ENCODE data around the gene ST3GAL3. TPM values are rescaled to one million over a fixed set of nuclear protein-coding genes. Genes with fewer than 3 reads are reported as not detected.
"Not testable (repeated sequence)": the region's sequence is repeated elsewhere in the genome, so short reads cannot be mapped to it uniquely, and the experiment has no call there.

ST3GAL3 gene
- total RNA-seq, 1 donor from 2014 or later, result 24.2 TPM

GRCh38 chr1:43774359-43774758 is 67.0 kb downstream of the ST3GAL3 start:
- no peak for ATAC-seq (ENCODE audit: poor library complexity)
- intact Hi-C loops (cut with DNase I), result no loop called here
- no peak for DNase-seq

GRCh38 chr1:43776043-43776761 is 68.9 kb downstream of the ST3GAL3 start:
- intact Hi-C loops (cut with DNase I), result no loop called here
- DNase-seq (no peak), ATAC-seq (ENCODE audit: poor library complexity) (peak; percentile 75)

- ATAC-seq (ENCODE audit: poor library complexity); DNase-seq; intact Hi-C loops (cut with DNase I): not testable (repeated sequence)
Observed at GRCh38 chr1:43777916-43778315, 70.6 kb downstream of the ST3GAL3 start.

- DNase-seq (no peak), ATAC-seq (ENCODE audit: poor library complexity) (no peak)
- intact Hi-C loops (cut with DNase I), result no loop called here
Observed at GRCh38 chr1:43779266-43779665, 71.9 kb downstream of the ST3GAL3 start.

- intact Hi-C loops (cut with DNase I), result no loop called here
- no peak for DNase-seq
- no peak for ATAC-seq (ENCODE audit: poor library complexity)
Observed at GRCh38 chr1:43779805-43780403, 72.6 kb downstream of the ST3GAL3 start.

GRCh38 chr1:43781574-43781973 is 74.2 kb downstream of the ST3GAL3 start:
- no peak for ATAC-seq (ENCODE audit: poor library complexity)
- intact Hi-C loops (cut with DNase I), result no loop called here
- DNase-seq, result no peak

- peak; percentile 50 for ATAC-seq (ENCODE audit: poor library complexity)
- no peak for DNase-seq
- intact Hi-C loops (cut with DNase I), result no loop called here
Observed at GRCh38 chr1:43783096-43783670, 75.8 kb downstream of the ST3GAL3 start.

- intact Hi-C loops (cut with DNase I), result no loop called here
- ATAC-seq (ENCODE audit: poor library complexity) (peak; percentile 14), DNase-seq (no peak)
Observed at GRCh38 chr1:43783671-43784205, 76.4 kb downstream of the ST3GAL3 start.

- intact Hi-C loops (cut with DNase I), result no loop called here
- DNase-seq (no peak), ATAC-seq (ENCODE audit: poor library complexity) (peak; percentile 21)
Observed at GRCh38 chr1:43786201-43786958, 79.0 kb downstream of the ST3GAL3 start.

GRCh38 chr1:43786960-43787359 is 79.6 kb downstream of the ST3GAL3 start:
- DNase-seq (no peak), ATAC-seq (ENCODE audit: poor library complexity) (peak; percentile 80)
- intact Hi-C loops (cut with DNase I), result no loop called here

GRCh38 chr1:43789604-43790550 is 82.5 kb downstream of the ST3GAL3 start:
- intact Hi-C loops (cut with DNase I), result no loop called here
- ATAC-seq (ENCODE audit: poor library complexity) (no peak), DNase-seq (no peak)

- DNase-seq (no peak), ATAC-seq (ENCODE audit: poor library complexity) (no peak)
- intact Hi-C loops (cut with DNase I), result no loop called here
Observed at GRCh38 chr1:43791243-43791642, 83.9 kb downstream of the ST3GAL3 start.

GRCh38 chr1:43796111-43796581 is 88.8 kb downstream of the ST3GAL3 start:
- ATAC-seq (ENCODE audit: poor library complexity), result no peak
- DNase-seq, result no peak
- intact Hi-C loops (cut with DNase I), result no loop called here

- DNase-seq (no peak), ATAC-seq (ENCODE audit: poor library complexity) (no peak)
- intact Hi-C loops (cut with DNase I), result no loop called here
Observed at GRCh38 chr1:43797891-43798290, 90.6 kb downstream of the ST3GAL3 start.

GRCh38 chr1:43799656-43800635 is 92.6 kb downstream of the ST3GAL3 start:
- intact Hi-C loops (cut with DNase I), result no loop called here
- DNase-seq (no peak), ATAC-seq (ENCODE audit: poor library complexity) (no peak)

GRCh38 chr1:43800771-43801170 is 93.4 kb downstream of the ST3GAL3 start:
- no peak for ATAC-seq (ENCODE audit: poor library complexity)
- intact Hi-C loops (cut with DNase I), result no loop called here
- DNase-seq, result no peak

GRCh38 chr1:43801203-43801602 is 93.9 kb downstream of the ST3GAL3 start:
- ATAC-seq (ENCODE audit: poor library complexity) (no peak), DNase-seq (no peak)
- intact Hi-C loops (cut with DNase I), result no loop called here
